Activated T-cell treated with anti-CD3 and anti-CD28 coated beads for 48 hours (primary cell): ENCODE results near the gene DAGLA.
"Not testable (repeated sequence)": the region's sequence is repeated elsewhere in the genome, so short reads cannot be mapped to it uniquely, and the experiment has no call there.

ENCODE experiments used
- DNase-seq: peaks from one replicate; pipeline ENCODE4 v3.0.0-alpha.2; 2020; ENCODE audit warnings: low read depth

Gene DAGLA, protein sequence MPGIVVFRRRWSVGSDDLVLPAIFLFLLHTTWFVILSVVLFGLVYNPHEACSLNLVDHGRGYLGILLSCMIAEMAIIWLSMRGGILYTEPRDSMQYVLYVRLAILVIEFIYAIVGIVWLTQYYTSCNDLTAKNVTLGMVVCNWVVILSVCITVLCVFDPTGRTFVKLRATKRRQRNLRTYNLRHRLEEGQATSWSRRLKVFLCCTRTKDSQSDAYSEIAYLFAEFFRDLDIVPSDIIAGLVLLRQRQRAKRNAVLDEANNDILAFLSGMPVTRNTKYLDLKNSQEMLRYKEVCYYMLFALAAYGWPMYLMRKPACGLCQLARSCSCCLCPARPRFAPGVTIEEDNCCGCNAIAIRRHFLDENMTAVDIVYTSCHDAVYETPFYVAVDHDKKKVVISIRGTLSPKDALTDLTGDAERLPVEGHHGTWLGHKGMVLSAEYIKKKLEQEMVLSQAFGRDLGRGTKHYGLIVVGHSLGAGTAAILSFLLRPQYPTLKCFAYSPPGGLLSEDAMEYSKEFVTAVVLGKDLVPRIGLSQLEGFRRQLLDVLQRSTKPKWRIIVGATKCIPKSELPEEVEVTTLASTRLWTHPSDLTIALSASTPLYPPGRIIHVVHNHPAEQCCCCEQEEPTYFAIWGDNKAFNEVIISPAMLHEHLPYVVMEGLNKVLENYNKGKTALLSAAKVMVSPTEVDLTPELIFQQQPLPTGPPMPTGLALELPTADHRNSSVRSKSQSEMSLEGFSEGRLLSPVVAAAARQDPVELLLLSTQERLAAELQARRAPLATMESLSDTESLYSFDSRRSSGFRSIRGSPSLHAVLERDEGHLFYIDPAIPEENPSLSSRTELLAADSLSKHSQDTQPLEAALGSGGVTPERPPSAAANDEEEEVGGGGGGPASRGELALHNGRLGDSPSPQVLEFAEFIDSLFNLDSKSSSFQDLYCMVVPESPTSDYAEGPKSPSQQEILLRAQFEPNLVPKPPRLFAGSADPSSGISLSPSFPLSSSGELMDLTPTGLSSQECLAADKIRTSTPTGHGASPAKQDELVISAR

DNA sequence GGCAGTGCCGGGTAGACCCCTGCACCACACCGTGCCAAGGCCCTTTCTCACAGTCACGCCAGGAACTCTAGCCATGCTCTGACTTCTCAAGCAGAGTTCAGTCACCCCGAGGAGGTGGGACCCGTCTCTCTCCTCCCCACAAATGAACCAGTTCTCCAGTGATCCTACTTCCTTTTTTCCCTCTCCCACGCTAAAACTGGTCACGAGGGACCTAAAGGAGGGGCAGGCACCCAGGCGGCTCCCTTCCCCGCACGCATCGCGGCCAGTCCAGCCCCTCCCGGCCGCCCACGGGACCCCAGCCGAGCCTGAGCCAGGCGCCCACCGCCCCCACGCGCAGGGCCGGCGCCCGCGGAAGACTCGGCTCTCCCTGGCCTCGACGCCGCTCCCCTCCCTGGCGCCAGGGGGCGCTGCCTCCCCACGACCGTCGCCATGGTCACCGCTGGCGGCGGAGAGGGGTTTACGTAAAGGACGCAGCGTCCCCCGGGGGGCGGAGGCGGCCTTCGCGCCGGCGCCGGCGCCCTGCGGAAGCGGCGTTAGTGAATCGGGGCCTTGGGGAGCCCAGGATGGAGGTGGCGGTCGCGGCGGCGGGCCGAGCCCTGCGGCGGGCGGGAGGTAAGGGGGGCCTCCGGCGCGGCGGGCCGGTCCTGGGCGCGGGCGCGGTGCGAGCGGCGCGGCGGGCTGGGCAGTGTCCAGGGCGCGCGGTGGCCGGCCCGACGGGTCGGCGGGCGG lies at the start of gene DAGLA:
DAGLA (plus strand) TSS at position 499 of the 729 bp plus-strand sequence. CDS start 39,765 bp downstream, outside the sequence.
- peak; percentile 74 for DNase-seq

DNA sequence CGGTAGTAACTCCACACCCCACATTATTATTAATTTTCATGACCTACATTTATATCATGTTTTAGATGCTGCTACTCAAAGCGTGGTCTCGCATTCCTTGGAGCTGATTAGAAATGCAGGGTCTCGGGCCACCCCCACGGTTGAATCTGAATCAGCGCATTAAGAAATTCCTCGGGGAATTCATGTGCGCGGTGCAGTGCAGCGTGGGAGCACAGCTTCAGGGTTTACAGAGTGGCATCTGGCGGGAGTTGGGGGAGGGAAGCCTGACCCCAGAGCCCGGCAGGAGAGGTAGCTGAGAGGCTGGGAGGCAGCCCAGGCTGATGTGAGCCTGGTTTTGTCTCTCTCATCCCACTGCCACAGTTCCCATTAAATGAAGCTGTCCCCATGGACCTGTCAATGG lies 48.1 kb upstream of the DAGLA start:
- DNase-seq, result no peak

DNA sequence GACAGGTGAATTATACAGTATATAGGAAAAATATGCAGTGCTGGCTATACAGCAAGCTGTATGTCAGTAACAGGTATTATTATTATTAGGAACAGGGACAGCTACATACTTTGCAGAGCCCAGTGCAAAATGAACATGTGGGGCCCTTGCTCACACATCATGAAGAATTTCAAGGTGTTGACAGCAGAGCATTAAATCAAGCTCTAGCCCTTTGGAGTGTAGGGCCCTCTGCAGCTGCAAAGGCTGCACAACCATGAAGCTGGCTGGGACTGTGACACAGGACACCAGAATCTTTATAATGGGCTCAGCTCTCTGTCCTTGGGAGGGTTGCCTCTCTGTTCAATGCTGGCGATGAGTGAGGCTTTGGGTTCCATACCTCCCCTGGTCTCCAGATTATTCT lies 44.9 kb upstream of the DAGLA start:
- no peak for DNase-seq

DNA sequence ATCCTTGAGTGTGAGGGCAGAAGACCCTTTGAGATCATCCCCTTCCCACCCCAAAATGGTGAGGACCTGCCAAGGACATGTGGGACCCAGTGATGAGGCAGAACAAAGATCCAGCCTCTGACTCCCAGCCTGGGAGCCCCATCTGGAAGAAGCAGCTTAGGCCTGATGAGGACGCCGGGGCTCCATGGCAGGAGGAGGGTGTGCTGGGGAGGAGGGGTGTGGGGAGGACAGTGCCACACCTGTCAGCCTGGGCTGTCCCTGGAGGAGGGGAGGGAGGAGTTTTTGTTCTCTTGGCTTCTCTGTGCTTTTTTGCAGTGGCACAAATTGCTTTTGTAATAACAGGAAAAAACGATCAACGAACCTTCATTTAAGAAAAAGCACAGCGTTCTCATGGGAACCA lies 44.4 kb upstream of the DAGLA start:
- no peak for DNase-seq

DNA sequence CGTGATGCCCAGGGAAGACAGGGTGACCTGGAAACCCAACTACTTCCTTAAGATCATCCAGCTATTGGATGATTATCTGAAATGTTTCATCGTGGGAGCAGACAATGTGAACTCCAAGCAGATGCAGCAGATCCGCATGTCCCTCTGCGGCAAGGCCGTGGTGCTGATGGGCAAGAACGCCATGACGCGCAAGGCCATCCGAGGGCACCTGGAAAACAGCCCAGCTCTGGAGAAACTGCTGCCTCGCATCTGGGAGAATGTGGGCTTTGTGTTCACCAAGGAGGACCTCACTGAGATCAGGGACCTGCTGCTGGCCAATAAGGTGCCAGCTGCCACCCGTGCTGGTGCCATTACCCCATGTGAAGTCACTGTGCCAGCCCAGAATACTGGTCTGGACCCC lies 43.5 kb upstream of the DAGLA start:
- DNase-seq, result no peak

DNA sequence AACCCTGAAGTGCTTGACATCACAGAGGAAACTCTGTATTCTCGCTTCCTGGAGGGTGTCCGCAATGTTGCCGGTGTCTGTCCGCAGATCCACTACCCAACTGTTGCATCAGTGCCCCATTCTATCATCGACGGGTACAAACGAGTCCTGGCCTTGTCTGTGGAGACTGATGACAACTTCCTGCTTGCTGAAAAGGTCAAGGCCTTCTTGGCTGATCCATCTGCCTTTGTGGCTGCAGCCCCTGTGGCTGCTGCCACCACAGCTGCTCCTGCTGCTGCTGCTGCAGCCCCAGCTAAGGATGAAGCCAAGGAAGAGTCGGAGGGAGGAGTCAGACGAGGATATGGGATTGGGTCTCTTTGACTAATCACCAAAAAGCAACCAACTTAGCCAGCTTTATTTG lies 42.9 kb upstream of the DAGLA start:
- DNase-seq, result no peak

DNA sequence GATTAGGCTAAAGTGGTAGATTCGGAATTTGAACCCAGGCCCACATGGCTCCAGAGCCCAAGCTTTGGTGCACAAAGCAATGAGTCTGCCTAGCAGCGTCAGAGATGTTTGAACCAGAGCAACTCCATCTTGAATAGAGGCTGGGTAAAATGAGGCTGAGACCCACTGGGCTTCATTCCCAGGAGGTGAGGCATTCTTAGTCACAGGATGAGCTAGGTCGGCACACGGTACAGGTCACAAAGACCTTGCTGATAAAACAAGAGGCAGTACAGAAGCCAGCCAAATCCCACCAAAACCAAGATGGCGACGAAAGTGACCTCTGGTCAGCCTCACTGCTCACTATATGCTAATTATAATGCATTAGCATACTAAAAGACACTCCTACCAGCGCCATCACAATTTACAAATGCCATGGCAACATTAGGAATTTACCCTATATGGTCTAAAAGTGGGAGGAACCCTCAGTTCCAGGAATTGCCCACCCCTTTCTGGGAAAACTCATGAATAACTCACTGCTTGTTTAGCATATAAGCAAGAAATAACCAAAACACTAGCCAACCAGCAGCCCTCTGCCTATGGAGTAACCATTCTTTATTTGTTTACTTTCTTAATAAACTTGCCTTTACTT lies 40.3 kb upstream of the DAGLA start:
- no peak for DNase-seq

DNA sequence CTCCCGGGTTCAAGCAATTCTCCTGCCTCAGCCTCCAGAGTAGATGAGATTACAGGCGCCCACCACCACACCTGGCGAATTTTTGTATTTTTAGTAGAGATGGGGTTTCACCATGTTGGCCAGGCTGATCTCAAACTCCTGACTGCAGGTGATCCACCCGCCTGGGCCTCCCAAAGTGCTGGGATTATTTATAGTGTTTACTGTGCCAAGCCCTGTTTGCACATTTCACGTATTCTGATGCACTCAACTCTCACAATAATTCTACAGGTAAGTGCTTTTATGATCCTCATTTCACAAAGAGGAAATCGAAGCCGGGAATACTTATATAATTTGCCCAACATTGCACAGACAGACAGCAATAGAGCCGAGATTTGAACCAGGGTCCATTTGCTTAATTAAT lies 38.0 kb upstream of the DAGLA start:
- DNase-seq, result no peak

DNA sequence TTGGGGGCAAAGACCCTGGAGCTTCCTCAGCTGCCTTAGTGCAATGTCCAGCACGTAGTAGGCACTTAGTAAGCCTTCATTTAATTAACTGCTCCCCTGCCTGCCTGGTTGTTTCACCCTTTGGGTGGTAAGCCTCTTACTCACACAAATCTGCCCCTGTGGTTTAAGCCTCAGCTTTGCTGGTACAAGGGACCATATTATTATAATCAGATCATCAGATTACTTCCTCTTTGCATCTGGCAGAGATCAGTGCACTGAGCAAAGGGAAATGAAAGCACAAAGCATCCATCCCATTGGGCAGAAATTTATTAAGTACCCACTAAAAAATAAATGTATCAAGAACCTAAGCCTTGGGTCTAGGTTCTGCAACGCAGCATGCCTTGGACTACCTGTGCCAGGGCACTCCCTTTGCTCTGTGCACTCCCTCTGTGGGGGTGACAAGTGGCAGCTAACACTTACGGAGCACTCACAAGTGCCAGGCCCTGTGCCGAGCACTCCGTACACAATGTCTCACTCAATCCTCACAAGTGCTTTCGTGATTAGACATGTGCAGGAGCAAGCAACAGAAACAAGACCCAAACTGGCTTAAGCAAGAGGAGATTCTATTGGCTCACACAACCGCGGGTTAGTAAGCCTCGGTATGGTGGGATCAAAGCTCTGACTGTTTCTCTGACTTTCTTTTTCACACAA lies 34.9 kb upstream of the DAGLA start:
- DNase-seq, result no peak

DNA sequence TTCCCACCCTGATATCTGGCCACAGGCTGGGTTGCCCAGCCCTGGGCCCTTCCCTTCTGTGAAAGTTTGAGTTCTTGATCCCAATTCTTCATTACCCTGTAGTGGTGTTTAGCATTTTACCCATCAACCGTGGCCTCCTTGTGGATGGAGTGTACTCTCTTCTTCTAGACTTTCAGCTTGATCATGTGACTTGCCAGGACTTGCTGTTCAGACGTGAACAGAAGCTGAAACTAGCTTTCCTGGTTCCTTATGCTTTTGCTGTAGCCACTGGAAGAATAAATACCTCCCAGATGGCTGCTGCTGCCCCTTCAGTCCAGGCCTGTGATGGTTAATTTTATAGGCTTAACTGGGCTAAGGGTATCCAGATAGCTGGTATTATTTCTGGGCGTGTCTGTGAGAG lies 32.7 kb upstream of the DAGLA start:
- no peak for DNase-seq

DNA sequence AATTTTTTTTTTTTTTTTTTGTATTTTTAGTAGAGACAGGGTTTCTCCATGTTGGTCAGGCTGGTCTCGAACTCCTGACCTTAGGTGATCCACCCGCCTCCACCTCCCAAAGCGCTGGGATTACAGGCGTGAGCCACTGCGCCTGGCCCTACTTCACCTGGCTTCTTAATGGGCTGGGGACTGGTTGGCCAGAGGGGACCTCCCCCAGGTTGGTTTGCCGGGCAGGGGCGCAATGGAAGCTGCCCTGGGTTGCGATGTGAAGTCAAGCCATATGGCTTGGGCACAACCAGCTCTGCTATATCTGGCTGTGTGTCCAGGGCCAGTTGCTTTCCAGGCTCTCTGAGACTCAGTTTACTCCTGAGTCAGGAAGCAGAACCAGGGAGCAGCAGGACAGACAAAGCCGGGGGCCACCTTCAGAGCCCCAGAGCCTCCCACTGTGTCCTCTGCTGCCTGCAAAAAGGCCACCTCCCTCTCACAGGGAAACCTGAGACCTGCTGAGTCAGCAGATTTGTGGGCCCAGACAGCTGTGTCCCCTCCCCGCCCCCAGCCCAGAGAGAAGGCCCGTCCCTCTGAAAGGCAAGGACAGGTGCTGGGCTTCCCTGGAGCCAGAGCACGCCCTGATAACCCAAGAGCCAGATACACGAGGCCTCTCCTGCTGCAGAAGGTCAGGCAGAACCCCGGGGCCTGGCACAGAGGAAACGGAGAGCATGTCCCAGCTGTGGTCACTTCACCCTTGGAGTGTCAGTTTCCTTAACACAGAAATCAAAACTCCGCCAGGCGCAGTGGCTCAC lies 29.2 kb upstream of the DAGLA start:
- no peak for DNase-seq

DNA sequence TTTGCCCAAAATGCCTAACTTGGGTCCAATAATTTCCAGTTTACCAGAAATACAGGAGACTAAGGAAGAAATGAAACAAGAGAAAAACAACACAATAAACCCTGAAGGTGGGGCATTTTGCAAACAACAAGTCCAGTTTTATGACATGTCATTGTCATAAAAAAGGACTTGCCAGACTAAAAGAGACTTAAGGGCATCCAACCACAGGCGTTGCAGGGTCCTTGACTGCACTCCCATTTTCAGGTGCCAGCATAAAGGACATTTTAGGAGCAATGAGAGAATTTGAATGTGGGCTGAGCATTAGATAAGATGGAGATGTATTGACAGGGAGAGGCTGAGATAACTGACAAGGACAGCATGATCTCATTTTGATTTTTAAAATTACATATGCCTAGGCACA lies 28.1 kb upstream of the DAGLA start:
- no peak for DNase-seq

DNA sequence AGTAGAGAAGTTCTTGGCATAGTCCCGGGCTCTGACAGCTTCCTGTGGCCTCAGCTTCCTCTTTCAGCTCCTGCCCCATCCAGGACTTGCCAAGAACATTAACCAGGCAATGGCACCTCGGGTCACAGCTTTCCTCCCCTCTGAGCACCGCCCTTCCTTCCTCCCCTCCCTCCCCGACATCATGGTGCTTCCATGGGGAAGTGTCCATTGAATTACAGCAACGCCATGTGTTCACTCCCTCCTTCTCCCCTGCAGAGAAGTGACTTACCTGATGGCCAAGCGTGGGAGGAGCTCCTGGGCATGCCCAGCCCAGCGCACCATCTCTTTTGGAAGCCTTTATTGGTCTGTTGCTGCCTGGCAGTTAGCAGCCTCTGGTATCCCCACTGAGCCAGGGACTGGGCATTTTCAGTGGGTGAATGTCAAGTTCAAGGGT lies 25.8 kb upstream of the DAGLA start:
- DNase-seq, result no peak

DNA sequence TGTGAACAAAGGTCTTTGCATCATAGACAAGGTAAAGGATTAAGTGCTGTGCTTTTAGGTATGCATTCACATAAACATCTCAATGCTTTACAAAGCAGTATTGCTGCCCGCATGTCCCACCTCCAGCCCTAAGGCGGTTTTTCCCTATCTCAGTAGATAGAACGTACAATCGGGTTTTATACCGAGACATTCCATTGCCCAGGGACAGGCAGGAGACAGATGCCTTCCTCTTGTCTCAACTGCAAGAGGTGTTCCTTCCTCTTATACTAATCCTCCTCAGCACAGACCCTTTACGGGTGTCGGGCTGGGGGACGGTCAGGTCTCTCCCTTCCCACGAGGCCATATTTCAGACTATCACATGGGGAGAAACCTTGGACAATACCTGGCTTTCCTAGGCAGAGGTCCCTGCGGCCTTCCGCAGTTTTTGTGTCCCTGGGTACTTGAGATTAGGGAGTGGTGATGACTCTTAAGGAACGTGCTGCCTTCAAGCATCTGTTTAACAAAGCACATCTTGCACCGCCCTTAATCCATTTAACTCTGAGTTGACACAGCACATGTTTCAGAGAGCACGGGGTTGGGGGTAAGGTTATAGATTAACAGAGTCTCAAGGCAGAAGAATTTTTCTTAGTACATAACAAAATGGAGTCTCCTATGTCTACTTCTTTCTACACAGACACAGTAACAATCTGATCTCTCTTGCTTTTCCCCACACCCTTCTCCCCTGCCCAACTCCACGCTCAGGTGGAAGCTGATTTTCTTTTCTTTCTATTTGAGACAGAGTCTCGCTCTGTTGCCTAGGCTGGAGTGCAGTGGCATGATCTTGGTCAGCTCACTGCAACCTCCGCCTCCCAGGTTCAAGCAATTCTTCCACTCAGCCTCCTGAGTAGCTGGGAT lies 24.7 kb upstream of the DAGLA start:
- DNase-seq, result not testable (repeated sequence)

DNA sequence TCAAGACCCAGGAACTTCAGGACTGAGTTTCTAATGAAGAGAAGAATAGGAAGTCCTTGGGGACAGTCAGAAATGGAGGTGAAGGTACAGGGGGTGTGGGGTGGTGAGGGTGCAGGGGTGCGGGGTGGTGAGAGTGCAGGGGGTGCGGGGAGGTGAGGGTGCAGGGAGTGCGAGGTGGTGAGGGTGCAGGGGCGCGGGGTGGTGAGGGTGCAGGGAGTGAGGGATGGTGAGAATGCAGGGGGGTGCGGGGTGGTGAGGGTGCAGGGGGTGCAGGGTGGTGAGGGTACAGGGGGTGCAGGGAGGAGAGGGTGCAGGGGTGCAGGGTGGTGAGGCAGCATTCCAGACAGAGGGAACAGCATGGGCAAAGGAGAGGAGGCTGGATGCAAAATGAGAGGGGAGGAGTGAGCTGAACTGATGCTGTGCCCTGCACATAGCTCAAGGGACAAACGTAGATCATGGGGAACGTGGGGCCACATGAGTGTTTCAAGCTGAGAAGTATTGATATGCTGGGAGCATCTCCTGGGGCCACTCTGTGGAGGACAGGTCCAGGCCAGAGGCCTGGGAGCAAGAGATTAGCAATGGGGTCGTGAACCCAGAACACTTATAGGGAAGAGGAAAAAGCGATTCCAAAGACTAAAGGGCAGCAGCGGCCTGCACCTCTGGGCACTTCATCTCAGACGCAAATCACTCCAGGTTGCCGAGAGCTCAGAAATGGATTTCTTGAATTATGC lies 23.7 kb upstream of the DAGLA start:
- DNase-seq, result no peak

DNA sequence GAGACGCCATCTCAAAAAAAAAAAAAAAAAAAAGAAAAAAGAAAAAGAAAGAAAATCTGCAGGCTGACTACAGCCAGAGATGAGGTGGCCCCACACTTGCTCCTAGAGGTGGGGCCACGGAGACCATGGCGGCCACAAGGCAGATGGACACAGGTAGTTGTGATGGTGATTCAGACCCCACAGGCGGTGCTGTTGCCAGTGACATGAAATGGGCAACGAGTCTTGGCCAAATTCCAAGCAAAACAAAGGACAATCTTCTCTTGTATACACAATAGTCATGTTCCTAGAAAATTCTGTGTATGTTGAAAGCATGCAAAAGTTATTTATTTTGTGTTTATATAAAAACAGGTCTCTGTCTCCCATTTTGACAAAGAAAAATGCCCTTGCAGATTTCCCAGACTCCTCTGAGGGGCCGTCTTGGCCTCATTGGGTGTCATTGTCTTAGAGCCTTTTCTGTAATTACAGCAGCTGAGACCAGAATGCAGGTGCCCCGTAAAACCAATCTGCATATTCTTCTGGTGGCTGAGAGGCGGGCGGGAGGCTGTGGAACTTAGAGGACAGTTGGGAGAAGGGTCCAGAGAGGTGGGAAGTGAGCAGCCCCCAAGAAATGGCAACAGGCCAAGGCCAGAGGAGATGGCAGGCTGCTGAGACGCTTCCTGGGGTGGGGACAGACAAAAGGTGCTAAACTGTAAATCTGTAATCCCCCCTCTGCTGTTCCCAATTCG lies 22.5 kb upstream of the DAGLA start:
- no peak for DNase-seq

DNA sequence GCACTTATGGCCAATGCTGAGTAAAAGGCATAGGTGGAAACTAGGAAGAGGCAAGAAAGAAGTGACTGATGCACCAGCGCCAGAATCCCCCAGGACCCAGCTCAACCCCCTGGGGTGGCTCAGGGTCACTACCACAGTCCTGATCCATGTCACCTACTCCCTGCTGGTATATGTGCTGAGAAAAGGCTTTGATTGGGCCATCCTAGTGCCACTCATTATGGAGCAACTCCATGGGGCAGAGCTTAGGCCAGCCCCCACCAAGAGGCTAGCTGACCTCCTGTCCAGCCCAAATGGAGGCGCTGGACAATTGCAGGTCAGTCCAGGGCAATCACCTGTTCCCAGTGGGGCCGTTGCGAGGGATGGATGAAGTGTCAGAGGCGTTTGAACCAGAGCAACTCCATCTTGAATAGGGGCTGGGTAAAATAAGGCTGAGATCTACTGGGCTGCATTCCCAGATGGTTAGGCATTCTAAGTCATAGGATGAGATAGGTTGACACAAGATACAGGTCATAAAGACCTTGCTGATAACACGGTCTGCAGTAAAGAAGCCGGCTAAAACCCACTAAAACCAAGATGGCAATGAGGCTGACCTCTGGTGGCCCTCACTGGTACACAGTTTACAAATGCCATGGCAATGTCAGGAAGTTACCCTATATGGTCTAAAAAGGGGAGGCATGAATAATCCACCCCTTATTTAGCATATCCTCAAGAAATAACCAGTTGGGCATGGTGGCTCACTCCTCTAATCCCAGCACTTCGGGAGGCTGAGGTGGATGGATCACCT lies 20.6 kb upstream of the DAGLA start:
- no peak for DNase-seq
